ENCODE data around the gene ERC1. TPM values are rescaled to one million over a fixed set of nuclear protein-coding genes. Genes with fewer than 3 reads are reported as not detected.

Gene ERC1
- total and polyA plus RNA-seq, 2 donors (not counting 1 experiment from before 2014, with no cell fraction given): 19.7 to 34.5 TPM

DNA sequence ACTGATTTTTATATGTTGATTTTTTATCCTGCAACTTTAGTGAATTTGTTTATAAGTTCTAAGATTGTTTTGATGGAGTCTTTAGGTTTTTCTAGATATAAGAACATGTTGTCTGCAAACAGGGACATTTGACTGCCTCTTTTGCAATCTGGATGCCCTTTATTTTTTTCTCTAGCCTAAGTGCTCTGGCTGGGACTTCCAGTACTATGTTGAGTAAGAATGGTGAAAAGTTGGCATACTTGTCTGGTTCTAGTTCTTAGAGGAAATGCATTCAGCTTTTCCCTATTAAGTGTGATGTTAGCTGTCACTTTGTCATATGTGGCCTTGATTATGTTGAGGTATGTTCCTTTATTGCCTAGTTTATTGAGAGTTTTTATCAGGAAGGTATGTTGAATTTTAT is 68.1 kb downstream of the ERC1 start:
- Histone ChIP-seq H3K36me3 (ENCODE audit: control insufficient read depth, insufficient read depth, low read length) (no peaks in the 10 kb centered on the region), H3K79me2 (ENCODE audit: control insufficient read depth, insufficient read depth, low read length) (peaks cover 7% of the 10 kb centered on the region), H4K20me1 (ENCODE audit: control insufficient read depth, extremely low read depth, insufficient read depth, low read length) (no peaks in the 10 kb centered on the region), H3K27me3 (ENCODE audit: control insufficient read depth, insufficient read depth, low read length) (no peaks in the 10 kb centered on the region), H3K4me3 (replicated peaks in 1 of 4; ENCODE audit: control extremely low read depth in 1 of 4, insufficient read depth in 1 of 4, low read depth in 3 of 4, low read length in 4 of 4) (no peak overlapping the region), H3K4me2 (ENCODE audit: extremely low read depth, insufficient read depth, low read length) (no peak overlapping the region), H3K9me3 (ENCODE audit: control insufficient read depth, insufficient read depth, low read depth, low read length) (no peaks in the 10 kb centered on the region), H3K9ac (ENCODE audit: insufficient read depth, low read length) (no peak overlapping the region), H3K4me1 (ENCODE audit: control insufficient read depth, extremely low read depth, insufficient read depth, low read length) (no peaks in the 10 kb centered on the region), H3K27ac (ENCODE audit: insufficient read depth, low read length) (no peak overlapping the region), H2AFZ (ENCODE audit: low read length) (no peak overlapping the region)
- DNase-seq (ENCODE audit: low read depth in 2 of 2): peak in 1 of 2 donors; percentile 50
- TF ChIP-seq EZH2 (IDR thresholded peaks at IDR 0.05; ENCODE audit: low read length, missing control alignments): no peak
- TF ChIP-seq, protein P1, sequence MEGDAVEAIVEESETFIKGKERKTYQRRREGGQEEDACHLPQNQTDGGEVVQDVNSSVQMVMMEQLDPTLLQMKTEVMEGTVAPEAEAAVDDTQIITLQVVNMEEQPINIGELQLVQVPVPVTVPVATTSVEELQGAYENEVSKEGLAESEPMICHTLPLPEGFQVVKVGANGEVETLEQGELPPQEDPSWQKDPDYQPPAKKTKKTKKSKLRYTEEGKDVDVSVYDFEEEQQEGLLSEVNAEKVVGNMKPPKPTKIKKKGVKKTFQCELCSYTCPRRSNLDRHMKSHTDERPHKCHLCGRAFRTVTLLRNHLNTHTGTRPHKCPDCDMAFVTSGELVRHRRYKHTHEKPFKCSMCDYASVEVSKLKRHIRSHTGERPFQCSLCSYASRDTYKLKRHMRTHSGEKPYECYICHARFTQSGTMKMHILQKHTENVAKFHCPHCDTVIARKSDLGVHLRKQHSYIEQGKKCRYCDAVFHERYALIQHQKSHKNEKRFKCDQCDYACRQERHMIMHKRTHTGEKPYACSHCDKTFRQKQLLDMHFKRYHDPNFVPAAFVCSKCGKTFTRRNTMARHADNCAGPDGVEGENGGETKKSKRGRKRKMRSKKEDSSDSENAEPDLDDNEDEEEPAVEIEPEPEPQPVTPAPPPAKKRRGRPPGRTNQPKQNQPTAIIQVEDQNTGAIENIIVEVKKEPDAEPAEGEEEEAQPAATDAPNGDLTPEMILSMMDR (conservative IDR thresholded peaks at IDR 0.05 in 1 of 2, IDR thresholded peaks at IDR 0.05 in 1 of 2; ENCODE audit: low read depth in 1 of 2, low read length in 2 of 2): no peak

GRCh38 chr12:1063852-1064251 is 72.8 kb downstream of the ERC1 start:
- Histone ChIP-seq H3K9me3 (ENCODE audit: control insufficient read depth, insufficient read depth, low read depth, low read length) (no peaks in the 10 kb centered on the region), H3K27me3 (ENCODE audit: control insufficient read depth, insufficient read depth, low read length) (no peaks in the 10 kb centered on the region), H3K4me3 (replicated peaks in 1 of 4; ENCODE audit: control extremely low read depth in 1 of 4, insufficient read depth in 1 of 4, low read depth in 3 of 4, low read length in 4 of 4) (no peak overlapping the region), H3K9ac (ENCODE audit: insufficient read depth, low read length) (no peak overlapping the region), H3K4me1 (ENCODE audit: control insufficient read depth, extremely low read depth, insufficient read depth, low read length) (no peaks in the 10 kb centered on the region), H3K36me3 (ENCODE audit: control insufficient read depth, insufficient read depth, low read length) (no peaks in the 10 kb centered on the region), H2AFZ (ENCODE audit: low read length) (no peak overlapping the region), H3K27ac (ENCODE audit: insufficient read depth, low read length) (no peak overlapping the region), H3K79me2 (ENCODE audit: control insufficient read depth, insufficient read depth, low read length) (peaks cover 4% of the 10 kb centered on the region), H4K20me1 (ENCODE audit: control insufficient read depth, extremely low read depth, insufficient read depth, low read length) (no peaks in the 10 kb centered on the region), H3K4me2 (ENCODE audit: extremely low read depth, insufficient read depth, low read length) (no peak overlapping the region)
- TF ChIP-seq, protein P1 (conservative IDR thresholded peaks at IDR 0.05 in 1 of 2, IDR thresholded peaks at IDR 0.05 in 1 of 2; ENCODE audit: low read depth in 1 of 2, low read length in 2 of 2): no peak
- TF ChIP-seq EZH2 (IDR thresholded peaks at IDR 0.05; ENCODE audit: low read length, missing control alignments): no peak
- DNase-seq (ENCODE audit: low read depth in 2 of 2): no peak

GRCh38 chr12:1064317-1064716 is 73.3 kb downstream of the ERC1 start:
- H3K4me2 ChIP-seq (ENCODE audit: extremely low read depth, insufficient read depth, low read length): no peak overlapping the region
- H3K4me3 ChIP-seq (replicated peaks in 1 of 4; ENCODE audit: control extremely low read depth in 1 of 4, insufficient read depth in 1 of 4, low read depth in 3 of 4, low read length in 4 of 4): no peak overlapping the region
- no peaks in the 10 kb centered on the region for H3K4me1 ChIP-seq (ENCODE audit: control insufficient read depth, extremely low read depth, insufficient read depth, low read length)
- H3K27me3 ChIP-seq (ENCODE audit: control insufficient read depth, insufficient read depth, low read length): no peaks in the 10 kb centered on the region
- no peaks in the 10 kb centered on the region for H3K36me3 ChIP-seq (ENCODE audit: control insufficient read depth, insufficient read depth, low read length)
- H3K27ac ChIP-seq (ENCODE audit: insufficient read depth, low read length): no peak overlapping the region
- no peaks in the 10 kb centered on the region for H4K20me1 ChIP-seq (ENCODE audit: control insufficient read depth, extremely low read depth, insufficient read depth, low read length)
- no peaks in the 10 kb centered on the region for H3K9me3 ChIP-seq (ENCODE audit: control insufficient read depth, insufficient read depth, low read depth, low read length)
- TF ChIP-seq, protein P1 (conservative IDR thresholded peaks at IDR 0.05 in 1 of 2, IDR thresholded peaks at IDR 0.05 in 1 of 2; ENCODE audit: low read depth in 1 of 2, low read length in 2 of 2): no peak
- TF ChIP-seq EZH2 (IDR thresholded peaks at IDR 0.05; ENCODE audit: low read length, missing control alignments): no peak
- peaks cover 2% of the 10 kb centered on the region for H3K79me2 ChIP-seq (ENCODE audit: control insufficient read depth, insufficient read depth, low read length)
- H2AFZ ChIP-seq (ENCODE audit: low read length): no peak overlapping the region
- H3K9ac ChIP-seq (ENCODE audit: insufficient read depth, low read length): no peak overlapping the region
- no peak for DNase-seq (ENCODE audit: low read depth in 2 of 2)
